AG10803 (cell line): ENCODE measurements around the gene FOXE3.

Experiments used
- DNase-seq: peaks from one replicate; pipeline ENCODE4 v3.0.0; 2010; ENCODE audit warnings: low read depth
- H3K4me3 ChIP-seq: 2 replicates; pipeline ENCODE4 v1.5.1; 2011; ENCODE audit warnings: mild to moderate bottlenecking, low read length, control low read depth
- TF ChIP-seq, protein P1 (sequence below): conservative IDR thresholded peaks from 2 replicates; pipeline ENCODE4 v1.5.1; 2011; ENCODE audit warnings: mild to moderate bottlenecking, low read length, control low read depth, inconsistent platforms

The FOXE3 gene

DNA sequence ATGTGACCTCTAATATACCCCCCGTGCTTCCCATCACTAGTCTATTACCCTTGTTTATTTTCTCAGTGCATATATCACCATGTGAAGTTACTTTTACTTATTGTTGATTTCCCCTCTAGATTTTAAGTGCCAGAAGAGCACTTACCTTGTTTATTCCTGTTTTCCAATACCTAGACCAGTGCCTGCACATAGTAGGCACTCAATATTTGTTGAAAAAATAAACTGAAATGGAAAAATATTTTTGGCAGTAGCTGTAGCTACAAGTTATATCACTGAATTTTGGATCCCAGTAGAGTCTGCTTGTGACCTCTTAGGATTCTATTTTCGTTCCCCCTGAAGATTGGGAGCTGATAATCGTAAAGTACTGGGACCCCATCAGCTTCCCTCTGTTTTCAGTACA is 32.0 kb upstream of the FOXE3 start:
- TF ChIP-seq, protein P1, sequence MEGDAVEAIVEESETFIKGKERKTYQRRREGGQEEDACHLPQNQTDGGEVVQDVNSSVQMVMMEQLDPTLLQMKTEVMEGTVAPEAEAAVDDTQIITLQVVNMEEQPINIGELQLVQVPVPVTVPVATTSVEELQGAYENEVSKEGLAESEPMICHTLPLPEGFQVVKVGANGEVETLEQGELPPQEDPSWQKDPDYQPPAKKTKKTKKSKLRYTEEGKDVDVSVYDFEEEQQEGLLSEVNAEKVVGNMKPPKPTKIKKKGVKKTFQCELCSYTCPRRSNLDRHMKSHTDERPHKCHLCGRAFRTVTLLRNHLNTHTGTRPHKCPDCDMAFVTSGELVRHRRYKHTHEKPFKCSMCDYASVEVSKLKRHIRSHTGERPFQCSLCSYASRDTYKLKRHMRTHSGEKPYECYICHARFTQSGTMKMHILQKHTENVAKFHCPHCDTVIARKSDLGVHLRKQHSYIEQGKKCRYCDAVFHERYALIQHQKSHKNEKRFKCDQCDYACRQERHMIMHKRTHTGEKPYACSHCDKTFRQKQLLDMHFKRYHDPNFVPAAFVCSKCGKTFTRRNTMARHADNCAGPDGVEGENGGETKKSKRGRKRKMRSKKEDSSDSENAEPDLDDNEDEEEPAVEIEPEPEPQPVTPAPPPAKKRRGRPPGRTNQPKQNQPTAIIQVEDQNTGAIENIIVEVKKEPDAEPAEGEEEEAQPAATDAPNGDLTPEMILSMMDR, result no peak
- DNase-seq, result no peak
- no peak overlapping the region for H3K4me3 ChIP-seq

DNA sequence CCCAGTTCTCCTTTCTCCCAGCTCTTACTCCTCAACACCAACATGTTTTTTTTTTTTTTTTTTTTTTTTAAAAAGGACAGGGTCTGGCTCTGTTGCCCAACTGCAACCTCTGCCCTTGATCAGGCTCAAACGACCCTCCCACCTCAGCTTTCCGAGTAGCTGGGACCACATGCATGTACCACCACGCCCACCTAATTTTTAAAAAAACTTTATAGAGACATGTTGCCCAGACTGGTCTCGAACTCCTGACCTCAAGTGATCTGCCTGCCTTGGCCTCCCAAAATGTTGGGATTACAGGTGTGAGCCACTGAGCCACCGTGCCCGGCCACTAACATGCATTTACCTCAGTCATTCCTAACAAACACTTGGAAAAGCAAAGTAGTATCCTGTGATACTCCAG is 31.1 kb upstream of the FOXE3 start:
- no peak for DNase-seq
- H3K4me3 ChIP-seq, result no peak overlapping the region
- TF ChIP-seq, protein P1, result no peak

DNA sequence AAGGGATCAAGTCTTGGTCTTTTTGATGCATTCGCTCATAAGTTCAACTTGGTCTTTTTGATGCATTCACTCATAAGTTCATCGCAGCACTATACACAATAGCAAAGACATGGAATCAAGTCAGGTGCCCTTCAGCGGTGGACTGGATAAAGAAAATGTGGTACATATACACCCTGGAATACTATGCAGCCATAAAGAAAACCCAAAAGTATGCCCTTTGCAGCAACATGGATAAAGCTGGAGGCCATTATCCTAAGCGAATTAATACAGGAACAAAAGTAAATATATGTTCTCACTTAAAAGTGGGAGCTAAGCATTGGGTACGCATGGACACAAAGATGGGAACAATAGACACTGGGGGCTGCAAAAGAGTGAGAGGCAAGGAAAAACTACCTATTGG is 29.8 kb upstream of the FOXE3 start:
- TF ChIP-seq, protein P1, result no peak
- no peak overlapping the region for H3K4me3 ChIP-seq
- DNase-seq, result no peak

DNA sequence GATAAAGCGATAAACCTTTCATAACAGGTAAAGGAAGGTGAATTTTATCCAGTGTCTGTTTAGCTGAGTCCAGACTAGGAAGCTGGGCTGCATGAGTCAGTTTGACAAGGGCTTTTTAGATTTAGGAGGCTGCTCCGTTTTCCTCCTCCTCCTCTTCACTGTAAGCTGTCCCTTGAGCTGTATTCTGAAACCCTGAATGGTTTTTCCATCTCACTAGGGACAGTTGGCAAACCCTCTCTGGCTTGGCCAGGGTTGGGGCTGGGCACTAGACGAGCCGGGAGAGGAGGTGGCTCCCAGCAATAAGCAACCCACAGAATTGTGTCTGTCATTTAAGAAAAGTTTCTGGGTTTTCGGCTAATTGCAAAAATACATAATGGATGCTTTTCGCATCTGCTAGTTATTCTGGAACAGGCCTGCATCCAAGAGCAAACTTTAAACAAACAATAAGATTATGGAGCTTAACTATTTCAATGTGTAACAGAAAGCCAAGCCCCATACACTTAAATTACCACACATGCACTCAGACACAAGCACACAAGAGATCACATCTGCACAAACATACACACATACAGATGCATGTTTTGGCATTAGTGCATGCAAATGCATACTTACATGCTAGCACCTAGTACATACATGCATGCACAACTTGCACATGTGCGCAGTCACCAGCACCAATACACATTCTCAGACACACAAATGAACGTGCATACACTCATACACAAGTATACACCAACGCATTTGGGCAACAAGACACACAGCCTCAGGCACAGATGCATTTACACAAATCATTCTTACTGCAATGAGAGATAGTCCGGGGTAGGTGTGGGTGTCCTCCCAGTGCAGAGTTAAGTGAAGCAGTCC is 27.8 kb upstream of the FOXE3 start:
- H3K4me3 ChIP-seq, result no peak overlapping the region
- peak; percentile 40 for DNase-seq
- TF ChIP-seq, protein P1, result no peak

DNA sequence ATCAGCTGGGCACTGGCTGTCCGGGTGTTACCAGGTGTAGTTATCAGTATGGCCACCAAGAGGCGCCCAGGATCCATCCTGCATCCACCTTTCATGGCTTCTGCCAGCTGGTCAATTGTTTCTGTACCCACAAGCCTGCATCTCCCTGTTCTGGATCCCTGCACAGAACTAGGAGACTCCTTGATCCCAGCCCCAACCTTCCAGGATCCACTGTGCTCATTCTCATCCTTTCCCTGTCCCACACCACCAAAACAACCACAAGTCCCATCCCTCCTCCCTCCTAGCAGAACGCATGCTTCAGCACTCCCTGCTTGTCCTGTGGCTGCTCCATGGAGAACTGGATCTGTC is 27.2 kb upstream of the FOXE3 start:
- no peak overlapping the region for H3K4me3 ChIP-seq
- TF ChIP-seq, protein P1, result peak; percentile 85
- peak; percentile 60 for DNase-seq

DNA sequence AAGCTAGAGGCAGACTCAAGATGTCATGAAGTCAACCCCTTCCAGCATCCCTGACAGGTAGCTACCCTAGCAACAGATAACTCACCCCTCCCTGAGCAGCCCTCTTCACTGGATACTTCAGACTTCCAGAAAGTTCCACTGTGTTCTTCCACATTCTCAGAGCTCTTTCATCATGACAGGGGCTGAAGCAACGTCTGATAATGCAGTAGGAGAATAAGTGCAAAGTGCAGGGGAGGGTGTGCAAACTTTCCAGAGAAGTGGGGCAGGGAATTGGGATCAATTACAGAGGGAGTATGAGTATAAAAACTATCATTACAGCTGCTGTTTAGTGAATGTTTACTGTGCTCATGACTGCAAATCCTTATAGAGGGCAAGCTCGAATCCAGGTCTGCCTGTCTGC is 26.4 kb upstream of the FOXE3 start:
- TF ChIP-seq, protein P1, result no peak
- DNase-seq, result no peak
- no peak overlapping the region for H3K4me3 ChIP-seq

DNA sequence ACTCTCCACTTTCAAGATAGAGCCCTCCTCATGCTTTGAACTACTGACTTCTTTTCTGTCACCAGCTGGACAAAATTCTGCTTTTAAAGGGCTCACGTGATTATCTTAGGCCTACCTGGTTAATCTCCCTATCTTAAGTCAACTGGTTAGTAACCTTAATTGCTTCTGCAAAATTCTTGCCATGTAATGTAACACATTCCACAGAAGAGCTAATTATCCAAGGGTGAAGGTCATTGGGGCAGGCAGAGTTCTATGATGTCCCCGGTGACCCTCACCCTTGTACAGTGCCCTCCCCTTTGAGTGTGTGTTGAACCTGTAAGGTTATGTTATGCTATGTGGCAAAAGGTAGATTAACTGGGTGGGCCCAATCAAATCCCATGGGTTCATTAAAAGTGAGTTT is 25.2 kb upstream of the FOXE3 start:
- DNase-seq, result no peak
- TF ChIP-seq, protein P1, result no peak
- H3K4me3 ChIP-seq, result no peak overlapping the region
